ENCODE results near the gene MIGA1. TPM values are rescaled to one million over a fixed set of nuclear protein-coding genes. Genes with fewer than 3 reads are reported as not detected.
A peak's percentile ranks its signal among the peaks of the same experiment; 100 is the strongest.

MIGA1 gene
- total and polyA plus RNA-seq, 2 of the 13 experiments (the other 11 are each of a cell fraction or from before 2014, with no cell fraction given), result 3.8 to 6.6 TPM

DNA sequence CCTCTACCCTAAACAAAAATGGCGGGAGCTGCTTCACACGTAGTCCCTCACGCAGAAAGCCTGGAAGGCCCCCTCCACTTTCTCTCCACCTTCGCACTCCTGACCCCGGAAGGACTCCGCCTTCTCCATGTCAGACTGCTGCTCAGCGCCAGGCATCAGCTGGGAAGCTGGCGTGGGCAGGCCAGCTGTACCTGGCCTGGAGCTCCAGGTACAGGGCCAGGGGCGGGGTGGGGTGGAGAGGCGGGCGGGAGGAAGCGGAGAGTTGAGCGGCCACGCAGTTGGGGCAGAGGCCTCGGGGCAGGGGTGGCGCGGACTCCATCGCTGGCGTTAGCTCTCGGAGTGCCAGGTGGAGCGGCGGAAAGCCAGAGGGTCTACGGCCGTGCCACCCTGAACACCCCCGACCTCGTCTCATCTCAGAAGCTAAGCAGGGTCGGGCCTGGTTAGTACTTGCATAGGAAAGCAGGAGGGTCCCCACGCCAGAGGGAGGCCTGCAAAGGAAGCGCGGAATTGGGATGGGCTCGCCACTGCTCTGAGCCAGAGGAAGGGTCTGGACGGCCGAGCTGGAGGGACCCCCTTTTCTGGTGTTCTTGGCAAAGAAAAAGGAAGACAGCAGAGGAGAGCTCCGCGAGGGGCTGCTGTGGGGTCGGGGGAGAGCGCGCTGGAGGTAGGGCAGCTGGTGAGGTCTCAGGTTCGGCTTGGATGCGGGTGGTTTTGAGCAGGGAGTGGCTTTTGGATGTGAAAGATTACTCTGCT lies at the start of gene MIGA1 (continued):
- TF ChIP-seq RFX5 (IDR thresholded peaks at IDR 0.05; ENCODE audit: low read depth, low read length) (no peak), TFAP4 (IDR thresholded peaks at IDR 0.05; ENCODE audit: borderline replicate concordance, low read depth) (peak; percentile 97), PAWR (CRISPR knock-in tag; IDR thresholded peaks at IDR 0.05; ENCODE audit: borderline replicate concordance) (no peak), ZNF431 (CRISPR knock-in tag; IDR thresholded peaks at IDR 0.05; ENCODE audit: borderline replicate concordance, low read depth) (no peak), KLF6 (CRISPR knock-in tag; IDR thresholded peaks at IDR 0.05) (0 out of 2 replicates have a peak, but pooled peaks have one; percentile 26), RNF2 (conservative IDR thresholded peaks at IDR 0.05; ENCODE audit: low read depth) (no peak), EED (CRISPR knock-in tag; IDR thresholded peaks at IDR 0.05) (no peak), AGO1 (IDR thresholded peaks at IDR 0.05; ENCODE audit: low read depth, low read length, poor library complexity, severe bottlenecking) (no peak), PRDM4 (CRISPR knock-in tag; IDR thresholded peaks at IDR 0.05; ENCODE audit: borderline replicate concordance) (no peak), GFI1 (CRISPR knock-in tag; IDR thresholded peaks at IDR 0.05; ENCODE audit: borderline replicate concordance) (no peak), HIVEP1 (CRISPR knock-in tag; IDR thresholded peaks at IDR 0.05) (peak; percentile 45; the same call in 1 of the 2 replicates), ZNF607 (CRISPR knock-in tag; IDR thresholded peaks at IDR 0.05; ENCODE audit: borderline replicate concordance) (no peak), ZZZ3 (CRISPR knock-in tag; IDR thresholded peaks at IDR 0.05; ENCODE audit: borderline replicate concordance) (no peak; the same call in 1 of the 2 replicates), SAP130 (CRISPR knock-in tag; IDR thresholded peaks at IDR 0.05; ENCODE audit: low read depth) (peak; percentile 94), ZNF564 (CRISPR knock-in tag; IDR thresholded peaks at IDR 0.05) (peak; percentile 50; the same call in 1 of the 2 replicates), ZNF207 (IDR thresholded peaks at IDR 0.05; ENCODE audit: borderline replicate concordance) (no peak)
- TF ChIP-seq, protein P1, sequence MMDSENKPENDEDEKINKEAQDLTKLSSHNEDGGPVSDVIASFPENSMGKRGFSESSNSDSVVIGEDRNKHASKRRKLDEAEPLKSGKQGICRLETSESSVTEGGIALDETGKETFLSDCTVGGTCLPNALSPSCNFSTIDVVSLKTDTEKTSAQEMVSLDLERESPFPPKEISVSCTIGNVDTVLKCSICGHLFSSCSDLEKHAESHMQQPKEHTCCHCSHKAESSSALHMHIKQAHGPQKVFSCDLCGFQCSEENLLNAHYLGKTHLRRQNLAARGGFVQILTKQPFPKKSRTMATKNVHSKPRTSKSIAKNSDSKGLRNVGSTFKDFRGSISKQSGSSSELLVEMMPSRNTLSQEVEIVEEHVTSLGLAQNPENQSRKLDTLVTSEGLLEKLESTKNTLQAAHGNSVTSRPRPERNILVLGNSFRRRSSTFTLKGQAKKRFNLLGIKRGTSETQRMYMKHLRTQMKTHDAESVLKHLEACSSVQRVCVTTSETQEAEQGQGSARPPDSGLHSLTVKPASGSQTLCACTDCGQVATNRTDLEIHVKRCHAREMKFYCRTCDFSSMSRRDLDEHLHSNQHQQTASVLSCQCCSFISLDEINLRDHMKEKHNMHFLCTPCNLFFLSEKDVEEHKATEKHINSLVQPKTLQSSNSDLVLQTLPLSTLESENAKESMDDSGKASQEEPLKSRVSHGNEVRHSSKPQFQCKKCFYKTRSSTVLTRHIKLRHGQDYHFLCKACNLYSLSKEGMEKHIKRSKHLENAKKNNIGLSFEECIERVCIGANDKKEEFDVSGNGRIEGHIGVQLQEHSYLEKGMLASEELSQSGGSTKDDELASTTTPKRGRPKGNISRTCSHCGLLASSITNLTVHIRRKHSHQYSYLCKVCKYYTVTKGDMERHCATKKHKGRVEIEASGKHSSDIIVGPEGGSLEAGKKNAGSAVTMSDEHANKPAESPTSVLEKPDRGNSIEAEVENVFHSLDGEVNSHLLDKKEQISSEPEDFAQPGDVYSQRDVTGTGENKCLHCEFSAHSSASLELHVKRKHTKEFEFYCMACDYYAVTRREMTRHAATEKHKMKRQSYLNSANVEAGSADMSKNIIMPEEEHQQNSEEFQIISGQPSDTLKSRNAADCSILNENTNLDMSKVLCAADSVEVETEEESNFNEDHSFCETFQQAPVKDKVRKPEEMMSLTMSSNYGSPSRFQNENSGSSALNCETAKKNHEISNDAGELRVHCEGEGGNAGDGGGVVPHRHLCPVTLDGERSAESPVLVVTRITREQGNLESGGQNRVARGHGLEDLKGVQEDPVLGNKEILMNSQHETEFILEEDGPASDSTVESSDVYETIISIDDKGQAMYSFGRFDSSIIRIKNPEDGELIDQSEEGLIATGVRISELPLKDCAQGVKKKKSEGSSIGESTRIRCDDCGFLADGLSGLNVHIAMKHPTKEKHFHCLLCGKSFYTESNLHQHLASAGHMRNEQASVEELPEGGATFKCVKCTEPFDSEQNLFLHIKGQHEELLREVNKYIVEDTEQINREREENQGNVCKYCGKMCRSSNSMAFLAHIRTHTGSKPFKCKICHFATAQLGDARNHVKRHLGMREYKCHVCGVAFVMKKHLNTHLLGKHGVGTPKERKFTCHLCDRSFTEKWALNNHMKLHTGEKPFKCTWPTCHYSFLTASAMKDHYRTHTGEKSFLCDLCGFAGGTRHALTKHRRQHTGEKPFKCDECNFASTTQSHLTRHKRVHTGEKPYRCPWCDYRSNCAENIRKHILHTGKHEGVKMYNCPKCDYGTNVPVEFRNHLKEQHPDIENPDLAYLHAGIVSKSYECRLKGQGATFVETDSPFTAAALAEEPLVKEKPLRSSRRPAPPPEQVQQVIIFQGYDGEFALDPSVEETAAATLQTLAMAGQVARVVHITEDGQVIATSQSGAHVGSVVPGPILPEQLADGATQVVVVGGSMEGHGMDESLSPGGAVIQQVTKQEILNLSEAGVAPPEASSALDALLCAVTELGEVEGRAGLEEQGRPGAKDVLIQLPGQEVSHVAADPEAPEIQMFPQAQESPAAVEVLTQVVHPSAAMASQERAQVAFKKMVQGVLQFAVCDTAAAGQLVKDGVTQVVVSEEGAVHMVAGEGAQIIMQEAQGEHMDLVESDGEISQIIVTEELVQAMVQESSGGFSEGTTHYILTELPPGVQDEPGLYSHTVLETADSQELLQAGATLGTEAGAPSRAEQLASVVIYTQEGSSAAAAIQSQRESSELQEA (CRISPR knock-in tag; IDR thresholded peaks at IDR 0.05; ENCODE audit: not compliant biosample characterization), result no peak

Measured in HepG2 (cell line).